SK-N-SH (cell line): ENCODE measurements around the gene GREM2. TPM values are rescaled to one million over a fixed set of nuclear protein-coding genes. Genes with fewer than 3 reads are reported as not detected.

ENCODE experiments used
- CTCF ChIA-PET: fragments of 300-600, 350-600 bp; formaldehyde crosslinking; extraction: SDS; loops from one replicate; lab custom pipeline; 2021; lab: Yijun Ruan, JAX
- POLR2A ChIA-PET: fragments of 350-600 bp; sonication (Branson Sonifier 250); formaldehyde crosslinking; extraction: SDS; loops from one replicate; lab custom pipeline; 2020; ENCODE audit warnings: antibody characterized with exemption, inconsistent platforms; lab: Yijun Ruan, JAX
- DNase-seq: peaks from one replicate; pipeline ENCODE4 v3.0.0; 2012
- H2AFZ ChIP-seq: fragments of 200-600 bp; sonication (generic); 2 replicates; pipeline ENCODE4 v1.8.1; 2016; ENCODE audit warnings: antibody characterized with exemption, mild to moderate bottlenecking, low read depth
- H3F3A ChIP-seq: fragments of 200-600 bp; sonication (generic); replicated peaks from 2 replicates; pipeline ENCODE3; 2016; ENCODE audit warnings: antibody characterized with exemption, mild to moderate bottlenecking; ENCODE audit not compliant: insufficient read depth
- H3K27ac ChIP-seq, 2 experiments: fragments of 200-500 bp in 1 of 2; fragments of 200-600 bp in 1 of 2; sonication (Bioruptor generic) in 1 of 2; sonication (generic), shearing (Covaris generic) in 1 of 2; 2 replicates each; pipeline versions ENCODE4 v1.5.1 to v1.6.1; 2014 to 2016; ENCODE audit warnings: low read depth in 2 of 2, inconsistent platforms in 1 of 2, low read length in 1 of 2, mild to moderate bottlenecking in 1 of 2, mixed read lengths in 1 of 2
- H3K27me3 ChIP-seq: fragments of 200-600 bp; sonication (generic), shearing (Covaris generic); 2 replicates; pipeline ENCODE4 v1.6.1; 2016; ENCODE audit warnings: mixed run types; ENCODE audit not compliant: insufficient read depth
- H3K36me3 ChIP-seq, 2 experiments: fragments of 200-500 bp in 1 of 2; fragments of 200-600 bp in 1 of 2; sonication (Bioruptor generic) in 1 of 2; sonication (generic) in 1 of 2; replicated peaks in 1 of 2; 2 replicates each; pipeline versions ENCODE3 to v1.5.1; 2014 to 2016; ENCODE audit warnings: low read length in 1 of 2, mild to moderate bottlenecking in 1 of 2; ENCODE audit not compliant: insufficient read depth in 2 of 2, control insufficient read depth in 1 of 2
- H3K4me1 ChIP-seq, 2 experiments: fragments of 200-500 bp in 1 of 2; fragments of 200-600 bp in 1 of 2; sonication (Bioruptor generic) in 1 of 2; sonication (generic), shearing (Covaris generic) in 1 of 2; 2 replicates each; pipeline versions ENCODE4 v1.5.1 to v1.6.1; 2014 to 2016; ENCODE audit warnings: low read depth in 1 of 2, low read length in 1 of 2, mixed run types in 1 of 2; ENCODE audit not compliant: insufficient read depth in 2 of 2, control insufficient read depth in 1 of 2
- H3K4me2 ChIP-seq: fragments of 200-600 bp; sonication (generic), shearing (Covaris generic); 2 replicates; pipeline ENCODE4 v1.6.1; 2017; ENCODE audit warnings: mixed run types
- H3K4me3 ChIP-seq, 2 experiments: fragments of 200-500 bp in 1 of 2; fragments of 200-600 bp in 1 of 2; sonication (Bioruptor generic) in 1 of 2; sonication (generic), shearing (Covaris generic) in 1 of 2; 2 replicates each; pipeline versions ENCODE4 v1.5.1 to v1.8.1; 2014 to 2016; ENCODE audit warnings: low read depth in 2 of 2, inconsistent platforms in 1 of 2, low read length in 1 of 2, mild to moderate bottlenecking in 1 of 2, mixed read lengths in 1 of 2, moderate library complexity in 1 of 2
- H3K79me2 ChIP-seq: fragments of 200-600 bp; sonication (generic); 2 replicates; pipeline ENCODE4 v1.8.1; 2017; ENCODE audit warnings: mild to moderate bottlenecking; ENCODE audit not compliant: insufficient read depth
- H3K9ac ChIP-seq: fragments of 200-600 bp; sonication (generic); 2 replicates; pipeline ENCODE4 v1.6.1; 2017; ENCODE audit warnings: mixed run types
- H3K9me2 ChIP-seq: fragments of 200-600 bp; sonication (generic); 2 replicates; pipeline ENCODE4 v1.6.1; 2017; ENCODE audit warnings: mixed run types
- H3K9me3 ChIP-seq: fragments of 200-600 bp; sonication (generic); 2 replicates; pipeline ENCODE4 v1.6.1; 2017; ENCODE audit warnings: mixed run types, mild to moderate bottlenecking, moderate library complexity
- H4K20me1 ChIP-seq: fragments of 200-600 bp; sonication (generic); 2 replicates; pipeline ENCODE4 v1.6.1; 2017; ENCODE audit warnings: mild to moderate bottlenecking, mixed run types; ENCODE audit not compliant: insufficient read depth
- ELF1 ChIP-seq: IDR thresholded peaks from 2 replicates; pipeline ENCODE4 v1.4.0; 2012
- GABPA ChIP-seq: IDR thresholded peaks from 2 replicates; pipeline ENCODE4 v1.4.0; 2012; ENCODE audit warnings: low read depth, mild to moderate bottlenecking
- JUND ChIP-seq: IDR thresholded peaks from 2 replicates; pipeline ENCODE4 v1.4.0; 2012
- NRF1 ChIP-seq: IDR thresholded peaks from 2 replicates; pipeline ENCODE4 v1.6.1; 2012; ENCODE audit warnings: low read depth, mild to moderate bottlenecking, low read length
- RFX5 ChIP-seq: IDR thresholded peaks from 2 replicates; pipeline ENCODE4 v1.6.1; 2012; ENCODE audit warnings: mild to moderate bottlenecking, improper control_type of control experiment, low read length
- RXRA ChIP-seq: IDR thresholded peaks from 2 replicates; pipeline ENCODE4 v1.4.0; 2012; ENCODE audit warnings: low read depth, mild to moderate bottlenecking, borderline replicate concordance
- SIN3A ChIP-seq: IDR thresholded peaks from 2 replicates; pipeline ENCODE4 v1.6.1; 2012; ENCODE audit warnings: low read depth, mild to moderate bottlenecking, low read length, moderate library complexity, borderline replicate concordance
- TAF1 ChIP-seq: IDR thresholded peaks from 2 replicates; pipeline ENCODE4 v1.6.1; 2012; ENCODE audit warnings: low read depth, mild to moderate bottlenecking, low read length, moderate library complexity, borderline replicate concordance
- TCF12 ChIP-seq: IDR thresholded peaks from 2 replicates; pipeline ENCODE4 v1.4.0; 2012
- WGBS: methylation state at CpG from one replicate; pipeline ENCODE4 v1.1.6; 2017; ENCODE audit warnings: low lambda C conversion rate; 5-methylcytosine and 5-hydroxymethylcytosine counted together
- polyA plus RNA-seq, 3 experiments: library from polyadenylated mRNA; depleted of rRNA; stranded (reverse); fragments of >200 nt; gene quantifications; 2 replicates each; pipeline ENCODE4 v1.2.3, GENCODE V29; 2012
- TF ChIP-seq, protein P1 (sequence below): fragments of 200-600 bp; sonication (generic); IDR thresholded peaks from 2 replicates; pipeline ENCODE4 v1.6.1; 2017; ENCODE audit warnings: antibody characterized with exemption, mild to moderate bottlenecking, moderate library complexity

Gene GREM2
- polyA plus RNA-seq, 1 of the 3 experiments (the other 2 are of a cell fraction) = 0.94 TPM

DNA sequence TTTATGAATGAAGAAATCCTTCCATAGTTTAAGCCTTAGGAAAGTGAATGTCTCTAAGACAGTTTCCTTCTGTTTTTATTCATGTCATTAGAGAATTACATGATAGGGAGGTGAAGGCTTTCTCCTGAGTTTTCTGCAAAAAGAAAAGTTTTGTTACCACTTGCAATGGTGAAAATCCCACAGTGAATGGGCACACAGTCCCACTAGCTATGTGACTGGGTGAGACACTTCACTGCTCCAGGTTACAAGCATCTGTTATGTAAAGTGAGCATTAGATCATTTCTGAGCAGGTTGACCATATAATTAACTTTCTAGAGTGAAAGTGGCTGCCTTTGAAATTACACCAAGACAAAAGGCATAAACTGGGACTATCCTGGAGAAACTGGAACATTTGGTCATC lies 38.9 kb upstream of the GREM2 start:
- ChIA-PET CTCF (interaction anchor here (1.7 kb wide), 1 partner anchor 501 kb away, joined by 4 read pairs; no protein-coding TSS in a partner anchor), POLR2A (no interaction called here)
- DNase-seq = no peak
- Histone ChIP-seq H3K27me3 (no peaks in the 10 kb centered on the region), H3K4me1 (no peaks in the 10 kb centered on the region), H3K4me2 (no peak overlapping the region), H3K9me3 (no peaks in the 10 kb centered on the region), H4K20me1 (no peaks in the 10 kb centered on the region), H3K36me3 (no peaks in the 10 kb centered on the region), H3K79me2 (no peaks in the 10 kb centered on the region), H3K27ac (no peak overlapping the region), H3K9me2 (no peaks in the 10 kb centered on the region), H2AFZ (no peak overlapping the region), H3K9ac (no peak overlapping the region), H3F3A (peaks cover 2% of the 10 kb centered on the region), H3K4me3 (no peak overlapping the region)
- TF ChIP-seq TCF12 (no peak), JUND (no peak), ELF1 (no peak), RFX5 (no peak), RXRA (no peak)

DNA sequence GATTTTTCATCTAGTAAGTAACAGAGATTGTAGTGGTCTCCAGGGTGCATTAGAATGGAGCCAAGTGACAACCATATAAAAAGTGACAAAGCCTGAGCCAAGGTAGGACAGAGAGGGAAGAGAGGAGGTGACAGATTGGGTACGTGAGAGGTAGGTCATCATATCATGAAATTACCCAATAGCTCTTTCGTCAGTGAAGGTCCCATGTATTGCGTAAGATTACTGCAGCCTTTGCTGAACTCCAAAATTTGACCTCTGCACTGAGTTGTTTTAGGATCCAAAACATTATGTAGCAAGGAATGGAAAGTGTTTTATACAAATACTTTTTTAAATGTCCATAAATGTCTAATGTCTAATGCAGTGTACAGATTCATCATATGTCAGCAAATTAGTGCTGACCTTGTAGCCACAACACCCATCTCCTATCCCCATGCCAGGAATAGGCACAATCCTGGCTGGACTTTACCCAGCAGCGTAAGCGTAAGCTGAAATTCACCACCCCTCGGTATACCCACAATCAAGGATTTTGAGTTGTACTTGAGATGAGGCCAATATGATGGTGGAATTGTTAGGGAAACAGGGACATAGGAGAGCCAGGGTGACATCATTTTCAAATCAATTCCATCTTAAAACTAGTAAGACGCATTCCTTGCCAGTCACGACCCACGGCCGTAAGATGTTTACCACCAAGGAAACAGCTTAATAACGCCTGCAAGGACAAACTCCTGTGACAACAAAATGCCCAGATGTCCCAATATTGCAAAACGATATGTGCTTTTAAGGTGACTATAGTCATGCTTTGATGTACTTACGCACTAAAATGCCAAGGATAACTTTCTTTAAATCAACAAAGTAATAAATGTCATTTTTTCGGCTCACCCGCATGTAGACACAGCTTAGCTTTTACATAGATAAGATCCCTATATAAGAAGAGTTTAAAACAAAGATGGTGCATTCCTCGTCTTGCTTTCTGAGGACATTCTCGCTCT lies 38.1 kb upstream of the GREM2 start:
- no peaks in the 10 kb centered on the region for H3K79me2 ChIP-seq
- H3K36me3 ChIP-seq = no peaks in the 10 kb centered on the region
- no peaks in the 10 kb centered on the region for H3K27me3 ChIP-seq
- H4K20me1 ChIP-seq = no peaks in the 10 kb centered on the region
- no peak overlapping the region for H2AFZ ChIP-seq
- POLR2A ChIA-PET = no interaction called here
- H3K4me3 ChIP-seq = no peak overlapping the region
- CTCF ChIA-PET = interaction anchor here (1.7 kb wide), 1 partner anchor 501 kb away, joined by 4 read pairs; no protein-coding TSS in a partner anchor
- H3K27ac ChIP-seq = no peak overlapping the region
- no peak overlapping the region for H3K9ac ChIP-seq
- H3K4me2 ChIP-seq = no peak overlapping the region
- peaks cover 2% of the 10 kb centered on the region for H3F3A ChIP-seq
- TF ChIP-seq TAF1 (no peak), SIN3A (no peak)
- H3K9me3 ChIP-seq = no peaks in the 10 kb centered on the region
- H3K4me1 ChIP-seq = no peaks in the 10 kb centered on the region
- no peak for DNase-seq
- H3K9me2 ChIP-seq = no peaks in the 10 kb centered on the region
- WGBS = 87% methylated on average over 17 of the region's 17 CpGs

DNA sequence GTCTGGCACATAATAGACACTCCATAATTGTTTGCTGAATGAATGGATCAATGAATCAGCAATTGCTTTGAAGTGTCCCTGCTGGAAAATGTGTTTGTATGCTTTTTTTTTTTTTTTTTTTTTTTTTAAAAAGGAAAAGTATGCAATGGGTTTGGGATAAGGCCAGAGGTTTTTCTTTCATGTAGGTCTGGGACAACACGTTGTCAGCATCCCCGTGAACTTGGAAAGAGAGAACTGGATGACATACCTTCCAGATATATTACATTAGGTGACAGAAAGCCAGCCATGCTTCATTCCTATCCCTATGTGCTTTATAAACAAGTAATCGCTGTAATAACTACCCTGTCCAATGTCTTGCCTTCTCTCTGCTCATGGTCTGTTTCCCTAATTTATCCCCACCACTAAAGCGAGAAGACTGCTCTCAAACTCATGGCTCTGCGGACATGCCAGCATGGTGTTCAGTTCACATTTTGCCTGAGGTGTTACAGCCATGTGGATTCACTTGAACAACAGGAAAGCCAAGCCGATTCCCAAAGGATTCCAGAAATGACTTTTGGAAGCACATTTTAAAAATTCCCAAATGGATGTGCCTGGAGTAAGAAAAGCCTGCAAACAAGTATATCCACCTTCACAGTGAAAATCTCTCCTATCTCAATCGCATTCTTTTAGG lies 34.8 kb upstream of the GREM2 start:
- Histone ChIP-seq H3K9me2 (no peaks in the 10 kb centered on the region), H4K20me1 (no peaks in the 10 kb centered on the region), H3K36me3 (no peaks in the 10 kb centered on the region), H3K4me2 (no peak overlapping the region), H3K27me3 (no peaks in the 10 kb centered on the region), H3K9ac (no peak overlapping the region), H3K4me1 (no peaks in the 10 kb centered on the region), H3K79me2 (no peaks in the 10 kb centered on the region), H3F3A (peaks cover 2% of the 10 kb centered on the region), H2AFZ (no peak overlapping the region), H3K4me3 (no peak overlapping the region), H3K27ac (no peak overlapping the region), H3K9me3 (no peaks in the 10 kb centered on the region)
- TF ChIP-seq GABPA = no peak
- TF ChIP-seq NRF1 = no peak
- TF ChIP-seq, protein P1, sequence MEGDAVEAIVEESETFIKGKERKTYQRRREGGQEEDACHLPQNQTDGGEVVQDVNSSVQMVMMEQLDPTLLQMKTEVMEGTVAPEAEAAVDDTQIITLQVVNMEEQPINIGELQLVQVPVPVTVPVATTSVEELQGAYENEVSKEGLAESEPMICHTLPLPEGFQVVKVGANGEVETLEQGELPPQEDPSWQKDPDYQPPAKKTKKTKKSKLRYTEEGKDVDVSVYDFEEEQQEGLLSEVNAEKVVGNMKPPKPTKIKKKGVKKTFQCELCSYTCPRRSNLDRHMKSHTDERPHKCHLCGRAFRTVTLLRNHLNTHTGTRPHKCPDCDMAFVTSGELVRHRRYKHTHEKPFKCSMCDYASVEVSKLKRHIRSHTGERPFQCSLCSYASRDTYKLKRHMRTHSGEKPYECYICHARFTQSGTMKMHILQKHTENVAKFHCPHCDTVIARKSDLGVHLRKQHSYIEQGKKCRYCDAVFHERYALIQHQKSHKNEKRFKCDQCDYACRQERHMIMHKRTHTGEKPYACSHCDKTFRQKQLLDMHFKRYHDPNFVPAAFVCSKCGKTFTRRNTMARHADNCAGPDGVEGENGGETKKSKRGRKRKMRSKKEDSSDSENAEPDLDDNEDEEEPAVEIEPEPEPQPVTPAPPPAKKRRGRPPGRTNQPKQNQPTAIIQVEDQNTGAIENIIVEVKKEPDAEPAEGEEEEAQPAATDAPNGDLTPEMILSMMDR = no peak
- TF ChIP-seq RXRA = no peak
- WGBS = 82% methylated on average over 7 of the region's 7 CpGs
- POLR2A ChIA-PET = no interaction called here
- no peak for DNase-seq
- CTCF ChIA-PET = no interaction called here
